GM12873 (cell line): Measurements from ENCODE around the gene L1CAM.

Source experiments
- TF ChIP-seq, protein P1 (sequence below): IDR thresholded peaks from 2 replicates; pipeline ENCODE4 v1.5.1; 2012; ENCODE audit warnings: low read depth, mild to moderate bottlenecking, moderate library complexity, low read length, control low read depth; ENCODE audit not compliant: insufficient read depth; ENCODE audit errors: missing control alignments

The L1CAM gene

DNA sequence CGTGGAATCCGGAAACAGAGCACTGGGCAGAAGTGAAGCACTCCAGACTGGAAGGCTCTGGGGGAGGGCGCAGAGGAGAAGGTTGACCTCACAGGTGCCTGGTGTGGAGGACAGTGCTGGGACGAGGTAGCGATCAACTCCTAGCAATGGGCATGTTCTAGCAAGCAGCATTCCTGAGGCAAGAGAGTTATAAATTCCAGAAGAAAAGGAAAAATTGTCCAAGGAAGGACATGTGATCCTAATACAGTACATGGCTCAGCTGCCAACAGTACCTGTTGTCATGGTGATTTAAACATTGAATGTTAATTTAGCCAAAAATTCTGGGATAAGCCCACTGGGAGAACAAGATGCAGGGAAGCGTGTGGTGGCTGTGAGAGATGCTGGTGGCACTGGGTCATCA lies 31.9 kb upstream of the L1CAM start:
- TF ChIP-seq, protein P1, sequence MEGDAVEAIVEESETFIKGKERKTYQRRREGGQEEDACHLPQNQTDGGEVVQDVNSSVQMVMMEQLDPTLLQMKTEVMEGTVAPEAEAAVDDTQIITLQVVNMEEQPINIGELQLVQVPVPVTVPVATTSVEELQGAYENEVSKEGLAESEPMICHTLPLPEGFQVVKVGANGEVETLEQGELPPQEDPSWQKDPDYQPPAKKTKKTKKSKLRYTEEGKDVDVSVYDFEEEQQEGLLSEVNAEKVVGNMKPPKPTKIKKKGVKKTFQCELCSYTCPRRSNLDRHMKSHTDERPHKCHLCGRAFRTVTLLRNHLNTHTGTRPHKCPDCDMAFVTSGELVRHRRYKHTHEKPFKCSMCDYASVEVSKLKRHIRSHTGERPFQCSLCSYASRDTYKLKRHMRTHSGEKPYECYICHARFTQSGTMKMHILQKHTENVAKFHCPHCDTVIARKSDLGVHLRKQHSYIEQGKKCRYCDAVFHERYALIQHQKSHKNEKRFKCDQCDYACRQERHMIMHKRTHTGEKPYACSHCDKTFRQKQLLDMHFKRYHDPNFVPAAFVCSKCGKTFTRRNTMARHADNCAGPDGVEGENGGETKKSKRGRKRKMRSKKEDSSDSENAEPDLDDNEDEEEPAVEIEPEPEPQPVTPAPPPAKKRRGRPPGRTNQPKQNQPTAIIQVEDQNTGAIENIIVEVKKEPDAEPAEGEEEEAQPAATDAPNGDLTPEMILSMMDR: no peak

DNA sequence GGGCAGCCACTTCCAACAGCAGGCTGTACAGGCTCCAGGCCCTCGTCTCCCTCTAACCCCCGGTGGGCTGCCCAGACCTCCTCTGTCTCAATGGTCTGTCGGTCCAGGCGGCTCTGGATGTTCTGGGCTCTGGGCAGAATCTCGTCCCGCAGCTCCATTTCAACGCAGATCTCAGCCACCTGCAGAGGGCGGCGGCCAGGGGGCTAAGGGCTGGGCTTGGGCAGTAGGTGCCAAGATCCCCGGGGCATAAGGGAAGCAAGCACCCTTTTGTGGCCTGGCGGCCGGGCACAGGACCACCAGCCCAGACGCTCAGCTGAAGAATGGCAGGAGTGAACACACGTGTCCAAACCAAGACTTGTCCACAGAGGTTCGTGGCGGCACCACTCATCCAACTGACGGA lies 27.7 kb upstream of the L1CAM start:
- TF ChIP-seq, protein P1: no peak

DNA sequence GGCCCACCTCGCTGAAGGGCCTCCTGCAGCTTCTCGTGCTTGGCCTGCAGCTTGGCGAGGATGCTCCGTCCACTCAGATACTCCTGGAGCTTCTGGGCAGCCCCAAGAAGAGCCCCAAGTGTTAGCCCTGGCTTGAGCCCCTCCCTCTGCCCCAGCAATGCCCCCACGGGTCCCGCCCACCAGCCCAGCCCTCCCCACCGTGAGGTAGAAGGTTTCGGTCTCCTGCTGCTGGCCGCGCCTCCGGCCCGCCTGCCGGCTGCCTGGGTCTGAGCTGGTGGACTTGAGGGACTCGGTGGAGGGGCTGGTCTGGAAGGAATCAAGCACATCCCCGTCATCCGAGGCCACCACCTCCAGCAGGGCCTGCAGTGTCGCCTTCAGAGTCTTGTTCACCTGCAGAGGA lies 27.2 kb upstream of the L1CAM start:
- TF ChIP-seq, protein P1: no peak

DNA sequence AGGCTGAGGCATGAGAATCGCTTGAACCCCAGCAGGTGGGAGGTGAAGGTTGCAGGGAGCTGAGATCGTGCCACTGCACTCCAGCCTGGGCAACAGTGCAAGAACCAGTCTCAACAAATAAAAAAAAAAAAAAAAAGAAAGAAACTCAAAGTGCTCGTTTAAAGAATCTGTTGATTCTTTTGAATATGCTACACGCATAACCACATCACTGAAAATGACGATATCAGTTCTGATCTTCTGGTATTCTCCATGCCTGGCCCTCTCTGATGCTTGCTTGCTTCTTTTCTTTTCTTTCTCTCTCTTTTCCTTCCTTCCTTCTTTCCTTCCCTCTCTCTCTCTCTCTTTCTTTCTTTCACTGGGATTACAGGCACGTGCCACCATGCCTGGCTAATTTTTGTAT lies 25.8 kb upstream of the L1CAM start:
- TF ChIP-seq, protein P1: no peak

DNA sequence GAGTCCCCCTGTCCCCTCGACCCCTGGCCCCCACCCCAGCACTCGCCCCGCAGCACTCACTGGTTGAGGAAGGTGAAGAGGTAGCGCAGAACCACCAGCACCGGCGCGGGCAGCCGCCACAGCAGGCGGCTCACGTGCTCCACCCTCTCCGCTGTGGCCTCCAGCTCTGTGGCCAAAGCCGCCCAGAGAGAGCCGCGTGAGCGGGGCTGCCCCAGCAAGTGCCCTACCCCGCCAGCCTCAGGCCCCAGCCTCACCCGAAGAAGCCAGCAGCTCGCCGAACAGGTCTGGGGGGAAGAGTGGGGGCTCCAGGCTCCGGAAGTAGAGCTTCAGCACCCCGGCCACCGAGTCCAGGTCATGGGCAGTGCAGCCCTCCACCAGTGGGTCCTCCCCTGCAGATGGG lies 24.5 kb upstream of the L1CAM start:
- TF ChIP-seq, protein P1: no peak

DNA sequence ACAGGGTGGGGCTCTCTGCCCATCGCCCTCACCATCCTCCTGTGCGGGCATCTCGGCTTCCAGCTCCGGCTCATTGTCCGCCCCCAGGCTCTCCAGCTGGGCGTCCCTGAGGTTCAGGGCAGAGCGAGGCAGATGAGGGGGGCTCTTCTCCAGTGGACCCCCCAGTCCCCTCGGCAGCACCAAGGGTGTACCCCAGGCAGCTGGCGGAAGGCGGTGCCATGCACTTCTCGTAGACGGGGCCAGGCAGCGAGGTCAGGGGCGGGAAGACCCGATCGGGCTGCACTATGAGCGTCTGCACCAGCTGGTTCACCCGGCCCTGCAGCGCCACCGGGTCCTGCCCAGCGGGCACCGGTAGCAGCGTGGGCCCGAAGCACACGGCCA lies 24.0 kb upstream of the L1CAM start:
- TF ChIP-seq, protein P1: no peak

DNA sequence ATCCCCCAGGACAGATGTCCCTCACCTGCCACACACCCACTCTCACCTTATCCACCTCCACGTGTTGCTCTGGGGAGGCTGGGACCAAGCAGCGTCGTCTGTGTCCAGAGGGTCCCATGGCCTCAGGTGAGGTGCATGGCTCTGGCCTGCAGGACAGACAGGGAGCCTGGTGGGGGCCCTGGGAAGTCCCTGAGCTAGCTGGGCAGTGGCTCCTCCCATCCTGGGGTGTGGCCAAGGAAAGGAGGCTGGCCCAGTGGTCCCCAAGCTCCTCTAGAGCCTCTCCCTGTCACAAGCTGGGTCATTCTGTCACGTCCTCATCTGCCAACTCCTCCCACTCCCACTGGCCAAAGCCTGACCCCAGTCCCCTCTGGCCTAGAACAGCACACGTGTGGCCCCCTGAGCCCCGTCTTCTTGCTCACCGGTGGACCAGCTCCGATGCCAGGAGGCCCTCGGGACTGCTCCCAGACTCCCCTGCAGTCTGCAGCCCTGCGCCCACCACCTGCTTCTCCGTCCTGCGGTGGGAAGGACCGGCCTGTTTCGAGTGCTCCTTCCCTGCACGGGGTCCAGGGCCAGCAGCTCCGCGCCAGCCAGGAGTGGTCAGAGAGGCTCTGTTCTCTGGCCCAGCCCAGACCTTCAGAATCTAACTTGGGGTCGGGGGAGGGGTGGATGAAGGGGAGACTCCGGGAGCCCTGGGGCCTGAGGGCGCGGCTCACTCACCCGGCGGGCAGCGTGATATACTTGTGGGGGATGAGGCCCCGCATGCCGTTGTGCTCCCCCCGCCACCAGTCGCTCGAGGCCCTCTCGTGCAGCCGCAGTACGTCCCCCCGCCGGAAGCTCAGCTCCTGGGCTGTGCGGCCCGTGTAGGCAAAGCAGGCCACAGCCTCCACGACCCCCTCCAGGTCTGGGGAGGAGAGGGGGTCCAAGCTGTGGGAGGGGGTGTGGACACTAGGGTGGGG lies 23.3 kb upstream of the L1CAM start:
- TF ChIP-seq, protein P1: no peak
